ENCODE data around the gene RPGRIP1. TPM values are rescaled to one million over a fixed set of nuclear protein-coding genes. Genes with fewer than 3 reads are reported as not detected.
A peak's percentile ranks its signal among the peaks of the same experiment; 100 is the strongest.

RPGRIP1 gene
- total RNA-seq, 1 experiment from 2014 or later, result 0.07 TPM

GRCh38 chr14:21261824-21262223, 18.1 kb upstream of the RPGRIP1 start:
- Histone ChIP-seq H2AFZ (ENCODE audit: low read length) (no peak overlapping the region), H2AK5ac (ENCODE audit: insufficient read length, low read length) (no peak overlapping the region), H2BK5ac (ENCODE audit: insufficient read length, low read length) (no peak overlapping the region), H3K23ac (ENCODE audit: insufficient read length, low read depth, low read length) (no peak overlapping the region), H3K4me1 (ENCODE audit: insufficient read depth, low read length) (peaks cover 2% of the 10 kb centered on the region; the same call in 1 of the 2 replicates), H2BK120ac (ENCODE audit: low read depth, low read length, poor library complexity, severe bottlenecking) (no peak overlapping the region), H3K23me2 (ENCODE audit: insufficient read length, low read depth, low read length, poor library complexity, severe bottlenecking) (peaks cover 3% of the 10 kb centered on the region), H3T11ph (ENCODE audit: low read length) (no peak overlapping the region), H3K9me3 (ENCODE audit: control insufficient read depth, low read depth, low read length) (no peaks in the 10 kb centered on the region), H4K8ac (replicated peaks; ENCODE audit: insufficient read length, low read depth, low read length) (no peak overlapping the region), H4K91ac (ENCODE audit: insufficient read length, low read depth, low read length) (no peak overlapping the region), H4K20me1 (ENCODE audit: control insufficient read depth, insufficient read depth, insufficient read length) (no peaks in the 10 kb centered on the region), H3K14ac (ENCODE audit: insufficient read depth, low read length) (no peak overlapping the region), H3K18ac (ENCODE audit: insufficient read length, low read depth, low read length) (no peak overlapping the region), H3K79me2 (ENCODE audit: insufficient read depth, low read length) (peaks cover 88% of the 10 kb centered on the region), H3K9ac (ENCODE audit: extremely low read depth, insufficient read length, low read length) (no peak overlapping the region), H3K4ac (ENCODE audit: low read depth, low read length) (no peak overlapping the region), H3K4me2 (ENCODE audit: insufficient read depth, insufficient read length, low read length) (peak overlapping the region; percentile 16), H3K56ac (ENCODE audit: insufficient read length, low read depth, low read length) (no peak overlapping the region), H2BK15ac (ENCODE audit: low read depth, low read length) (no peak overlapping the region), H3K27me3 (ENCODE audit: insufficient read depth, low read length) (no peaks in the 10 kb centered on the region), H3K79me1 (ENCODE audit: insufficient read depth, low read depth, low read length, poor library complexity, severe bottlenecking) (peaks cover 3% of the 10 kb centered on the region), H2BK12ac (ENCODE audit: insufficient read length, low read depth, low read length) (no peak overlapping the region), H2BK20ac (ENCODE audit: low read depth, low read length, poor library complexity, severe bottlenecking) (no peak overlapping the region), H4K5ac (ENCODE audit: insufficient read length, low read depth, low read length) (no peak overlapping the region), H3K27ac (ENCODE audit: insufficient read length, low read depth, low read length) (no peak overlapping the region)
- H3K4me3 Mint-ChIP-seq, result peak overlapping the region in 1 of 2 experiments; percentile 8; a peak in 1 of 5 replicates
- DNase-seq, result no peak
- peaks cover 76 to 96% (median 85%) of the 10 kb centered on the region in 3 experiments for H3K36me3 Mint-ChIP-seq (ENCODE audit: insufficient read depth in 1 of 3, low read depth in 3 of 3)
- H3K9me3 Mint-ChIP-seq, result no peaks in the 10 kb centered on the region; a peak in 1 of 5 replicates
- H3K4me1 Mint-ChIP-seq, result peaks cover 62 to 78% of the 10 kb centered on the region in 2 experiments
- H3K27ac Mint-ChIP-seq, result peak overlapping the region in 1 of 3 experiments; percentile 82; a peak in 2 of 7 replicates
- no peak for TF ChIP-seq CTCF (conservative IDR thresholded peaks at IDR 0.05)
- no peaks in the 10 kb centered on the region; the same call in 1 of the 2 replicates for H3K27me3 Mint-ChIP-seq (ENCODE audit: low read depth)
- WGBS (ENCODE audit: extremely low coverage, insufficient read length, low lambda C conversion rate), result no CpG with 5 or more reads among the region's 1 CpG
